Measurements from ENCODE around the gene MACIR.

The MACIR gene

DNA sequence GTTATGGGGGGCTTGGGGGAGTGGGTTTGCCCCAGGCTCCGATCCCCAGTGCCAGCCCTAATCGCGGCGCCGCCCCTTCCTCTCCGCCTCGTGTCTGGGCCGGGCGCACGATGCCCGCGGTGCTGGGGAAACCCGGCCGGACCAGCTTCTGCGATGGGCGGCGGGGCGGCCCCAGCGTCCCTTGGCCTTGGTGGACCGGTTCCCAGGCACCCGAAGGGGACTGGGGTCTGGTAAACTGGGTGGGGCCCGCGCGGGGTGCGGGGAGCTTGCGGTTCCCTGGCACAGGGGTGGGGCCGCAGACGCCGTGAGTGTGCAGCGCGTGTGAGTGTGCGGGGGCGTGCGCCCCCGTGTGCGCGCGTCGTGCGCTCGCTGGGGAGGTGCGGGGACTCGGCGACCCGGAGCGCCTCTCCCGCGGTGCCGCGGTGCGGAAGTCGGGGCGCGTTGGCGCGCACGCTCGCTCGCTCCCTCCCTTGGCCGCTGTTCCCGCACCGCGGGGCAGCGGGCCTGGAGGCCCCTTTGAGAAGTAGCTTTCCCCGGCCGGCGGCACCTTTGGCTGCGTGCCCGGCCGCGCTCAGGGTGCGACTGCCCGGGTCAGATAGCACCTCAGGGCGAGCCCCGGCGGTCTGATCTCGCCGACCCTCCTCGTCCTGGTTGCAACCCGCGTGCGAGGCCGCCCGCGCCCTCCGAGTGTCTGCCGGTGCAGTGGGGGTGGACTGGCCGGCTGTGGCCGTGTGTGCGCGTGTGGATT, 568 bp downstream of the MACIR start:
- TF ChIP-seq JUND (IDR thresholded peaks at IDR 0.05; ENCODE audit: low read depth): no peak
- in situ Hi-C loops (cut with HindIII; ENCODE audit: low pct_unique_long_range_greater_than_20kb, low sequenced_read_pairs): no loop called here
- peak; percentile 20 to 74 for DNase-seq (ENCODE audit: low read depth in 1 of 2, low spot score in 1 of 2)

DNA sequence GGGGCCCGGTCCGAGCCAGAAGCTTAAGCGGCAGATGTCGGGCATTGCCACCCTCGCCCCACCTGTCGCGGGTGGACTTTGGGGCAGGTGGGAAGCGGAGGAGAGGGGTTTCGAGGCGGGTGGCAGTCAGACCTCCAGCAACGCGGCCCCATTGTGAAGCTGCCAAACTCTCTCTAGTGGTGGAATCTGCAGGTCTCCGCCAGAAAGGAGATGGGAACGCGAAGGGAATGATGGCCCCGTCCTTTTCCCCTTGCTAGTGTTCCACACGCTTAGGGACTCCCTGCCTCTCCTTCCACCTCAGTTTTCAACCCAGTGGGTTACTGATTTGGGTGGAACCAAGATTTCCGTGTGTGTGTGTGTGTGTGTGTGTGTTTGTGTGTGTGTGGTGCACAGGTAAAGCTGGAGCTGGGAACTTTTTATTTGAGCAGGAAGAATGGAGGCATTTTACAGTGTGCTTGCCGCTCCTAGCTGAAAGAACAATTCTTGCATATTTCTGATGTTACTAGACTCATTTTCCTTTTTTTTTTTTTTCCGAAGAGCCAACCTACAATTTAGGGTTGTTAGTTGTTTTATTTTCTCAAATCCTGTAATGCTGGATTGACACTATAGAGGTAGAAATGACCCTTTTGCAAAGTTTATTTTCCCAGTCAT, 1.3 kb downstream of the MACIR start:
- in situ Hi-C loops (cut with HindIII; ENCODE audit: low pct_unique_long_range_greater_than_20kb, low sequenced_read_pairs): no loop called here
- DNase-seq (ENCODE audit: low read depth in 1 of 2, low spot score in 1 of 2): peak in 1 of 2 experiments; percentile 60
- TF ChIP-seq JUND (IDR thresholded peaks at IDR 0.05; ENCODE audit: low read depth): no peak

GRCh38 chr5:103260951-103261350, 2.4 kb downstream of the MACIR start:
- in situ Hi-C loops (cut with HindIII; ENCODE audit: low pct_unique_long_range_greater_than_20kb, low sequenced_read_pairs): no loop called here
- DNase-seq (ENCODE audit: low read depth in 1 of 2, low spot score in 1 of 2): no peak

GRCh38 chr5:103262422-103262871, 3.9 kb downstream of the MACIR start:
- DNase-seq (ENCODE audit: low read depth in 1 of 2, low spot score in 1 of 2): no peak
- in situ Hi-C loops (cut with HindIII; ENCODE audit: low pct_unique_long_range_greater_than_20kb, low sequenced_read_pairs): no loop called here
- no peak for TF ChIP-seq JUND (IDR thresholded peaks at IDR 0.05; ENCODE audit: low read depth)

More at GRCh38 chr5:103260951-103261350, 2.4 kb downstream of the MACIR start:
- TF ChIP-seq JUND (IDR thresholded peaks at IDR 0.05; ENCODE audit: low read depth): no peak

DNA sequence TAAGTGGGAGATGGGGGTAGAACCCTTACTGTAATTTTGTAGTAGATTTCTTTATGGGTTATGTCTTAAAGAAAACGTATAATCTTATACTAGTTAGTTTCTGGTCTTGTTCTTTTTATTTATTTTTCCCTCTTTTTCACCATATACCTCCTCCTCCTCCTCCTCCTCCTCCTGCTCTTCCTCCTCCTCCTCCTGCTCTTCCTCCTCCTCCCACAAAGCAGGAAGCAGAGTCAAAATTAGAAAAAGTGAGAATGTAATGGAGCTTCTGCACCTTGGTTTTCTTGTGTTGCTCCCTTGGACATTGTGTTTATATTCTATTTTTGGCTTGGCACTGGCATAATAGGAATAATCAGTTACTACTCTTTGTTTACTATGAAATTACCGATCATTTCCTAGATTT, 4.5 kb downstream of the MACIR start:
- no peak for TF ChIP-seq JUND (IDR thresholded peaks at IDR 0.05; ENCODE audit: low read depth)
- in situ Hi-C loops (cut with HindIII; ENCODE audit: low pct_unique_long_range_greater_than_20kb, low sequenced_read_pairs): no loop called here
- no peak for DNase-seq (ENCODE audit: low read depth in 1 of 2, low spot score in 1 of 2)

- in situ Hi-C loops (cut with HindIII; ENCODE audit: low pct_unique_long_range_greater_than_20kb, low sequenced_read_pairs): no loop called here
- DNase-seq (ENCODE audit: low read depth in 1 of 2, low spot score in 1 of 2): no peak
- no peak for TF ChIP-seq JUND (IDR thresholded peaks at IDR 0.05; ENCODE audit: low read depth)
These were observed 5.9 kb downstream of the MACIR start for GRCh38 chr5:103264508-103264907.

DNA sequence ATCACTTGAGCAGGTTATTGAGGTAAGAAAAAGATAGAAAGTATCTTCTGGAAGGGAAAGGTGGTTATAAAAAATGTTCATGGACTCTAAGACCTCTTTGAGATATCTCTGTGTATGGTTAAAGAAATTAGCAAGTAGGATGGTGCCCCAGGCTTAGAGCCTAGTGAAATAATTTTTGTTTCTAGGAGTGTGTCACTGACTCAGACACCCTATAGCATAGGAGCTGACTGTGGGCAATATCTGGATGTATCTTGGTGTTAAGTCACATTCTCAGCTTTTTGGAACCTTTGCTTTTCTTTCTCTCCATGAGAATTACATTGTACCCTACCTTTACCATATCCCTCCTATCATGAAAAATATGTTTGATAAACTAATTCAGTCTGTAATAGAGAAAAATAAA, 12.0 kb downstream of the MACIR start:
- in situ Hi-C loops (cut with HindIII; ENCODE audit: low pct_unique_long_range_greater_than_20kb, low sequenced_read_pairs): no loop called here
- no peak for TF ChIP-seq JUND (IDR thresholded peaks at IDR 0.05; ENCODE audit: low read depth)
- DNase-seq (ENCODE audit: low read depth in 1 of 2, low spot score in 1 of 2): no peak

GRCh38 chr5:103271570-103272289, 13.2 kb downstream of the MACIR start:
- DNase-seq (ENCODE audit: low read depth in 1 of 2, low spot score in 1 of 2): peak; percentile 23 to 72
- TF ChIP-seq JUND (IDR thresholded peaks at IDR 0.05; ENCODE audit: low read depth): no peak
- in situ Hi-C loops (cut with HindIII; ENCODE audit: low pct_unique_long_range_greater_than_20kb, low sequenced_read_pairs): no loop called here

DNA sequence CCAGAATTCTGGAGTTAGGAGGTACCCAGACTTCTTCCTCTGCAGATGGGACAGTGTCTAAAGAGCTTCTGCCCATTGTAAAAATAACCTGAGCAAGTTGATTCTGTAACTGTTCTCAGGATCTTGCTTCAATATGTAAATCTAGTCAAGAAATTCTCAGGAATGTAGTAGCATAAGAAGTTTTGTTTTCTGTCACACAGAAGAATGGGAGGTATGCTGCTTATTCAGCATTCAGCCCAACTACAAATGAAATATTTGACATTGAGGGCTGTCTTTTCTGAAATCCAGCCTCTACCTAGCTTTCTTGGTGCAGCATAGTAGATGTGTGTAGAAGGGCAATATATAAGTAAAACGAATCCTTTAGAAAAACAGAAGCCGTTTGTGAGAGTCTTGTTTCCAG, 13.8 kb downstream of the MACIR start:
- in situ Hi-C loops (cut with HindIII; ENCODE audit: low pct_unique_long_range_greater_than_20kb, low sequenced_read_pairs): no loop called here
- no peak for TF ChIP-seq JUND (IDR thresholded peaks at IDR 0.05; ENCODE audit: low read depth)
- no peak for DNase-seq (ENCODE audit: low read depth in 1 of 2, low spot score in 1 of 2)

- peak in 1 of 2 experiments; percentile 65 for DNase-seq (ENCODE audit: low read depth in 1 of 2, low spot score in 1 of 2)
- no peak for TF ChIP-seq JUND (IDR thresholded peaks at IDR 0.05; ENCODE audit: low read depth)
- in situ Hi-C loops (cut with HindIII; ENCODE audit: low pct_unique_long_range_greater_than_20kb, low sequenced_read_pairs): no loop called here
These were observed 15.4 kb downstream of the MACIR start for GRCh38 chr5:103273952-103274351.

DNA sequence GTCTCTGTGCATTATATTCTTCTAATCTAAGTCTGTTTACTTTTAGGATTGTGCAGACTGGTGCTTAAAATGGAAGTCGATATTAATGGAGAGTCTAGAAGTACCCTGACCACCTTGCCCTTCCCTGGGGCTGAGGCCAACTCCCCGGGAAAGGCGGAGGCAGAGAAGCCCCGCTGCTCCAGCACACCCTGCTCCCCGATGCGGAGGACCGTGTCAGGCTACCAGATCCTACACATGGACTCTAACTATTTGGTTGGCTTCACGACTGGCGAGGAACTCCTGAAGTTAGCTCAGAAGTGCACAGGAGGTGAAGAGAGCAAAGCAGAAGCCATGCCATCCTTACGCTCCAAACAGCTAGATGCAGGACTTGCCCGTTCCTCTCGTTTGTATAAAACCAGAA, 17.3 kb downstream of the MACIR start:
- DNase-seq (ENCODE audit: low read depth in 1 of 2, low spot score in 1 of 2): no peak
- TF ChIP-seq JUND (IDR thresholded peaks at IDR 0.05; ENCODE audit: low read depth): no peak
- in situ Hi-C loops (cut with HindIII; ENCODE audit: low pct_unique_long_range_greater_than_20kb, low sequenced_read_pairs): no loop called here

- DNase-seq (ENCODE audit: low read depth in 1 of 2, low spot score in 1 of 2): no peak
- no peak for TF ChIP-seq JUND (IDR thresholded peaks at IDR 0.05; ENCODE audit: low read depth)
- in situ Hi-C loops (cut with HindIII; ENCODE audit: low pct_unique_long_range_greater_than_20kb, low sequenced_read_pairs): no loop called here
These were observed 22.4 kb downstream of the MACIR start for GRCh38 chr5:103280967-103281366.

DNA sequence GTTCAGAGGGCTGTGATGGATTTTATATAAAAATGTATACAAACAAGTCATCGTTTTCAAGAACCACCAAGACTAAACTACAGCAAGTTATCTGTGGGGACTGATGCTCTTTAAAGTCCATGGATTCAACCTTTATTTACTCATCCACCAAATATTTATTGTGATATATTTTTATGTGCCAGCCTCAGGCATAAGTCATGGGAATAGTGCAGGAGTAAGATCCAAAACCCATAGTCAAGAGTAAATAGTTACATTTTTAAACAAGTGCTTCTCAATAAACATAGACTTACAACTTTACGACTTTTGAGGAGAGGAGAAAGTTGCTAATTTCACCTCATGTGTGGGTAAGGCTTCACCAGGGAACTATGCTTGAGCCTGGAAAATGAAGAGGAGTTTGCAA, 24.6 kb downstream of the MACIR start:
- no peak for DNase-seq (ENCODE audit: low read depth in 1 of 2, low spot score in 1 of 2)
- in situ Hi-C loops (cut with HindIII; ENCODE audit: low pct_unique_long_range_greater_than_20kb, low sequenced_read_pairs): no loop called here
- no peak for TF ChIP-seq JUND (IDR thresholded peaks at IDR 0.05; ENCODE audit: low read depth)

Measured in T47D (cell line).